ENCODE data around the gene LLPH.

- TF ChIP-seq, protein P1, sequence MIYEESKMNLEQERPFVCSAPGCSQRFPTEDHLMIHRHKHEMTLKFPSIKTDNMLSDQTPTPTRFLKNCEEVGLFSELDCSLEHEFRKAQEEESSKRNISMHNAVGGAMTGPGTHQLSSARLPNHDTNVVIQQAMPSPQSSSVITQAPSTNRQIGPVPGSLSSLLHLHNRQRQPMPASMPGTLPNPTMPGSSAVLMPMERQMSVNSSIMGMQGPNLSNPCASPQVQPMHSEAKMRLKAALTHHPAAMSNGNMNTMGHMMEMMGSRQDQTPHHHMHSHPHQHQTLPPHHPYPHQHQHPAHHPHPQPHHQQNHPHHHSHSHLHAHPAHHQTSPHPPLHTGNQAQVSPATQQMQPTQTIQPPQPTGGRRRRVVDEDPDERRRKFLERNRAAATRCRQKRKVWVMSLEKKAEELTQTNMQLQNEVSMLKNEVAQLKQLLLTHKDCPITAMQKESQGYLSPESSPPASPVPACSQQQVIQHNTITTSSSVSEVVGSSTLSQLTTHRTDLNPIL (CRISPR knock-in tag; IDR thresholded peaks at IDR 0.05; ENCODE audit: low read depth): no peak
- TF ChIP-seq, protein P2, sequence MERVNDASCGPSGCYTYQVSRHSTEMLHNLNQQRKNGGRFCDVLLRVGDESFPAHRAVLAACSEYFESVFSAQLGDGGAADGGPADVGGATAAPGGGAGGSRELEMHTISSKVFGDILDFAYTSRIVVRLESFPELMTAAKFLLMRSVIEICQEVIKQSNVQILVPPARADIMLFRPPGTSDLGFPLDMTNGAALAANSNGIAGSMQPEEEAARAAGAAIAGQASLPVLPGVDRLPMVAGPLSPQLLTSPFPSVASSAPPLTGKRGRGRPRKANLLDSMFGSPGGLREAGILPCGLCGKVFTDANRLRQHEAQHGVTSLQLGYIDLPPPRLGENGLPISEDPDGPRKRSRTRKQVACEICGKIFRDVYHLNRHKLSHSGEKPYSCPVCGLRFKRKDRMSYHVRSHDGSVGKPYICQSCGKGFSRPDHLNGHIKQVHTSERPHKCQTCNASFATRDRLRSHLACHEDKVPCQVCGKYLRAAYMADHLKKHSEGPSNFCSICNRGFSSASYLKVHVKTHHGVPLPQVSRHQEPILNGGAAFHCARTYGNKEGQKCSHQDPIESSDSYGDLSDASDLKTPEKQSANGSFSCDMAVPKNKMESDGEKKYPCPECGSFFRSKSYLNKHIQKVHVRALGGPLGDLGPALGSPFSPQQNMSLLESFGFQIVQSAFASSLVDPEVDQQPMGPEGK (CRISPR knock-in tag; IDR thresholded peaks at IDR 0.05; ENCODE audit: borderline replicate concordance): no peak
- no peak for TF ChIP-seq TSHZ2 (CRISPR knock-in tag; IDR thresholded peaks at IDR 0.05)
- no peak for TF ChIP-seq RARB (CRISPR knock-in tag; IDR thresholded peaks at IDR 0.05)
- TF ChIP-seq ZNF565 (CRISPR knock-in tag; conservative IDR thresholded peaks at IDR 0.05; ENCODE audit: low read depth): no peak
- TF ChIP-seq GLIS3 (CRISPR knock-in tag; IDR thresholded peaks at IDR 0.05): no peak
- no peak for TF ChIP-seq ZC3H10 (CRISPR knock-in tag; IDR thresholded peaks at IDR 0.05)
- TF ChIP-seq ESRRG (CRISPR knock-in tag; IDR thresholded peaks at IDR 0.05): no peak
These were observed 53.0 kb downstream of the LLPH start for GRCh38 chr12:66077542-66077941.

Measured in SK-N-SH treated with all-trans-retinoic acid at 6 μM for 48 hours (cell line).